UCSD-AML1 (cell line): ENCODE data around the gene LAPTM5.

Experiments used
- DNase-seq: peaks from one replicate; lab custom pipeline; 2025; ENCODE audit not compliant: unreplicated experiment; lab: John Stamatoyannopoulos, UW

LAPTM5 gene

DNA sequence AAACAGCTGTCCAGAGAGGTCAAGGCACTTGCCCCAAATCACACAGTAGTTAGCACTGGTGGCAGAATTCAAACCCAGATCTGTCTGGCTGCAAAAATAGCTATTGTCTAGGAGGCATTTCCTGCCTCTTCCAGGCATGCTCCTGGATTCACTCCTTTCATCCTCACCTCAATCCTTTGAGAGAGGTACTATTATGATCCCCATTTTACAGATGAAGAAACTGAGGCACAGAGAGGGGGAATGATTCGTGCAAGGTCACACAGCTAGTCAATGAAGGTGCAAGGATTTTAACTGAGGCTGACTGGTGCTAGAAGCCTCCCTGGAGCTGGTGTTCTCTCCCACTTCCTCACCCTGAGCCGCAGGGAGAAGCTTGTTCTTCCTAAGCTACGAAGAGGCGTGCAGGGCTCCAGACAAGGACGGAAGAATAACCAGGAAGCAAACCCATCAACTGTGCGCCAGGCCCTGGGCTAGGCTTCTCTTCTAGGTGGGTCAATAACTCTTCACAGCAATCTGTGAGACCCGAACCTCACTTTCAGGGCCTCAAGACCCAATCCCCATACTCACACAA, 631 bp upstream of the LAPTM5 start:
- DNase-seq, result no peak

DNA sequence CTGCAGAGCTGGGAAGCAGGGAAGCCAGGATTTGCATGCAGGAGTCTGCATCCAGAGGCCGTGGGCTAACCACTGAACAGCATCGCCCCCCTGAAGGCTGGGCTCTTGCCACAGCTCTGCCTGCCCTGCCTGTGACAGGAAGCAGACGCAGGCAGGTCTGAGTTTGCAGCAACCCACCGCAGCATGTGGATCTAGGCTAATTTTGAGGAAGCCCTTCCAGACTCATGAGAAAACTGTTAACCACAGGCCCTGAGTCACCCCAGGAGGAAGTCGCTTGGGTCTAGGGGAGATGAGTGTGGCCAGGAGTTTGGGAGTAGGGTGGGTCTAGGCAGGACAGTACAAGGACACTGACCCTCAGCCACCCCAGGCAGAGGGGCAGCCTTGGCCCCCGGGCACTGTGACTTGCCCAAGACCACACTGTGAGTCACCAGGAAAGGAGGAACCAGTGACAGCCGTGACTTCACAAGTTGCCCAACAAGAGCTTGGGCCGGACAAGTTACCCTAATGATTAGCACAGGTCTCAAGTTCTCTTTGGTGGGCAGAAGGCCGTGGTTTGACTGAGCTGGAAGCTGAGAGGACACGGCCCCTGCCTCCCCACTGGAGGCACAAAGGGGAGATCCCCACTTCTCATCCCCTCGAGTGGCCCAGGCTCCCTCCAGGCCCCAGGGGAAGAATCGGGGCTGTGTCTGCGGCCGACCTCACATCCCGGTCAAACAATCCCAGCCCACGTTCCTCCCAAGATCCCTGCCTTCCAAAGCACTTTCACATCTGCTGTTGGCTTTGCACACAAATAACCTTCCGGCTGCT, 826 bp downstream of the LAPTM5 start:
- DNase-seq, result peak; percentile 87

DNA sequence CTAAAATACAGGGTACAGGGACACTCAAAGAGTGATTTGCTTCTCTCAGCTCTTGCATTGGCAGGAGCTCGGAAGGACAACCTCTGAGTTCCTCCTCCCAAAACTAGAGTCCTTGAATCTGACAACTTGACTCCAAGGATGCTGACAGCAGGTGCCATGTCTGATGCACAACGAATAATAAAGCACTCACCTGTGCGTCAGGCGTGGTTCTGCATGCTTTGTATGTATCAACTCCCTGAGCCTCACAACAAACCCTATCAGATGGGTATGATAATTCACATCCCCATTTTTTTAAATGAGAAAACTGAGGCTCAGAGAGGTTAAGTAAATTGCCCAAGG, 1.4 kb downstream of the LAPTM5 start:
- no peak for DNase-seq

DNA sequence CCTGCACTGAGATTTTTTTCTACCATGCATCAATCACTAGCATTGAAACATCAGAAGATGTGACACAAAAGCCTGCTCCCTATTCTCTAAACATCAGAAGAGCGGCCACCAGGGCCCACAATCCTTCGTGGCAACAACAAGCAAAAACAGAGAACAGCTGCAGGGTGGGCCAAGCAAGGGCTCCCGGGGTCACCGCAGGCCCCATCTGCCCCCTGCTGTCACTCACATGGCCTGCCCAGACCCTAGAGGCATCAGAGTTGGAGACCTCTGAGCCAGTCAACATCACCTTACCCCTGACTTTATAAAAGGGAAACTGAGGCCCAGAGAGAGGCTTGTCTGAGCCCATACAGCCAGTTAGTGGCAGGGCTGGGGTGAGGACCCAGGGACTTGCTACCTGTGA, 1.8 kb downstream of the LAPTM5 start:
- no peak for DNase-seq

DNA sequence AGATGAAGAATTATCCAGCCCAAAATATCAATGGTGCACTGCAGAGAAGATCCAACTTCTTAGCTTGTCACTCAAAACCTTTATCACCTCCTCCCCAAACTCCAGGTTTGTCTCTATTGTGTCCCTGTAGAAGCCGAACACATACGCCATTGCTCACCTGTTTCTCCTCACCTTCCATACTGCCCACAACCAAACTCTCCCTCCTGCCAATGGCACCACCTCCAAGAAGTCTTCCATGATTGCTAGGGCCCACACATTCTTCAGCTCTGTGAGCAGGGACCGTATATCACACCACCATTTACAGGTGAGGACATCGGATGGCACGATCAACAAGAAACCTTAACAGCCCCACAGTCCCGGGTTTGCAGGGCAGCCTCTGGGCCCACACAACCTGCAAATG, 2.2 kb downstream of the LAPTM5 start:
- DNase-seq, result no peak

DNA sequence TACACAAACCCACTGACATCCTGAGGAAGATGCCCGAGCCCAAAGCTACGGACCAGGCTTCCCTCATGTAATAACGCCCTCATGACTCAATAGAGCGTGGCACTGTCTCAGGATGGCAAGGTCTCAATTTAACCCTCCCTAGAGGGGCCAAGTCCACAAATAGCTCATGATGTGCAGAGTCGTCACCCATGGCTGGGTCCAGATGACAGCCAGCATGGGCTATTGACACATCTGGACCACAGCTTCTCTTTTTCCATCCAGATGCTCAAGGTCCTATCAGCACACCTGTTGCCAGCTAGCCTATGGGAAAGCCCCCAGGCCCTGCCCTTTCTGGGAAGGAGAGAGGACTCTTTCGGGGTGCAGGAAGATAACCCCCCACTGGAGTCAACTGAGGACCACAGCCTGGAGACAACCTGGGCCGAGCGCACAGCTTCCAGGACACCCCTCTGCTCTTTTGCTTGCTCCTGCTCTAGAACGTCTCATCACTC, 2.8 kb downstream of the LAPTM5 start:
- DNase-seq, result no peak

DNA sequence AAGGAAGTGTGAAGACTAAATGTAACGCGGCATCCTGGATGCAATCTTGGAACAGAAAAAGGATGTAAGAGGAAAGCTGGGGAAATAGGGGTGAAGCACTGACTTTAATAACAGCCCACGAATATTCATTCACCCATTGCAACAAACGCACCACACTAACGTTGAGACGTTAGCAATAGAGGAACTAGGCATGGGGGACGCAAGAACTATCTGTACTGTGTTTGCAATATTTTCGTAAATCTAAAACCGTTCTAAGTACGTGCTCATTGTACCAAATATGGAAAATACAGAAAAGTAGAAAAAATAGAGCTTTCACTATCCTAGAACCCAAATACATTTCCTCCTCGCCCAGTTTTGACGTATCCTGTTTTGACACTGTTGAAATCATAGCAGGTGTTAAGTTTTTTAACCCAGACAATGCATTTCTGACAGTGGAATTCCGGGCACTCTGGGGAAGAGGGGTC, 3.9 kb downstream of the LAPTM5 start:
- DNase-seq, result no peak

DNA sequence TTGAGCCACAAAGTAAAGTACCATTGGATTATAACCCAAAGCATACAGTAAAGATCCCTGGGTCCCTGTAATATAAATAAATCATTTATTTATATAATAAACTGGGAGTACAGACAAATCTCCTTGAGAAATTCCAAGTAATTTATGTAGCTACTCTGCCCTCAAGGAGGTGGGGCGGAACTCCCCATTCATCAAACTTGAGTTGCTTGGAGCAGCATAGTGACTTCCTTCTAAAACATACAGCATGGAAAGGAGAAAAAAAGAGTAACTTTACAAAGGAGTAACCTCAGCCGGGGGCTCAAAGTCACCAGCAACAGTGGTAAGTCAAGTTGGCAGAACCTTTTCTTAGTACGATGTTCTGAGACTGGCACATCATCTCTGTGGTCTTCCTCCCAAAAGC, 4.5 kb downstream of the LAPTM5 start:
- DNase-seq, result no peak

DNA sequence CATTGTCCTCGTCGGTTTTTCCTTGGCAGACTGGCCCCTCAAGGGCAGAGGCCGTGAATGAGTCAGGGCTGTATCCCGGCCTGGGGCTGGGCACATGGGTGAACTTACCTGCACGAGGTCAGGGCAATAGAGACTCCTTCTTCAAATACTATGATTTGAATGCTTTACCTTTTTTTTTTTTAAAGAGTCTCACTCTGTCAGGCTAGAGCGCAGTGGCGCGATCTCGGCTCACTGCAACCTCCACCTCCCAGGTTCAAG, 5.0 kb downstream of the LAPTM5 start:
- no peak for DNase-seq

DNA sequence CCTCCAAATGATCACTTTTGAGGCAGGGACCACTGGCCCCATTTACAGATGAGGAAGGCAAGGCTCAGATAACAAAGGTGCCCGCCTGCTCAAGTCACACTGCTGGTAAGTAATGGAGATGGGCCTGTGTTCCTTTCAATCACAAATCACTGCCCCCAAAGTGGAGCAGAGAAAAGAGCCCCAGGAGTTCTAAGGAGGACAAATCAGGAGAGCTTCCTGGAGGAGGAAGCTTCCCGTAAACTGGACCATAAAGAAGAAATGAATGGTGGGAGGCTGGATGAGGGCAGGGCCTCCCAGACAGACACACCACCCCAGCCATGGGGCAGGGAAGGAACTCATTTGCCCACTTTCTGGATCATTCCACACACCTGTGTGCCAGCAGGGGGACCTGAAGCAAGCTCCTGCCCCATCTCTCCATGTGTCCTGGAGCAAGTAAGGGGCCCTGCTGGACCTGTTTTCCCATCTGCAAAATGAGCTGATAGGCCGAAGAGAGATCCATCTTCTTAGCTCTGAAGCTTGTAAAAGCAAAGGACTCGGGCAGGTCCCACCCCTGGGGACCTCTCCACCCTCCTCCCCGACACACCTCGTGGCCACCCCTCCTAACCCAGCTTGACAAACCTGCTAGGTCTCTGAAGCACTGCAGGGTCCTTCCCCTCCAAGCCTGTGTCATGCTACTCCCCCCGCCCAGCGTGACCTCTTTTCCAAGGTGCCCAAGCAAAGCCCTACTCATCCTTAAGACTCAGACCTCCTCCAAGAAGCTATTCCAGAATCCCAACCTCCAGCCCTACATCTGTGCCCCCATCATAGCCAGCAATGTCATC, 5.5 kb downstream of the LAPTM5 start:
- DNase-seq, result no peak

DNA sequence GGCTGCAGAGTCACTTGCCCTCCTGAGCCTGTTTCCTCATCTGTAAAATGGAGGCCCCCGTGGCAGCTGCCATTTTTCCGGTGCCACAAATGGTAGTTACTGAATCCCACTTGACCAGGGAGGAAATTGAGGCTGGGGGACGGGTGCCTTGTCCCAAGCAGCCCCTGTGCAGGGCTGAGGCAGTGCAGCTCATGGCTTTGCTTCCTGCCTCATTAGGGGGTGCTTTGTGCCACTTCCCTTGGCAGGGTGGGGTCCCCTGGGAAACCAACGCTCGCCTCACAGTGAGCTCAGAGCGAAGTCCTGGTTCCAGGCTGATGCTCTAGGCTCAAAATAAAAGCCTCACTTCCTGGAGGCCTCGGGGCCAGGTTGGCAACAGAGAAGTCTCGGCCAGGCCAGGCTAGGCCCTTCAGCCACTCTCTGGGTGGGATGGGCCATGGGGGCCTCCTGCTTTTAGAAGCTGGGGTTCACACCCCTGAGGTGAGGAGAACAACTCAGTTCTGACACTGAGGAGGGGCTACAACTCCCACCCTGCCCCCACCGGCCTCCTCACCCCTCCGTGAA, 6.8 kb downstream of the LAPTM5 start:
- no peak for DNase-seq

DNA sequence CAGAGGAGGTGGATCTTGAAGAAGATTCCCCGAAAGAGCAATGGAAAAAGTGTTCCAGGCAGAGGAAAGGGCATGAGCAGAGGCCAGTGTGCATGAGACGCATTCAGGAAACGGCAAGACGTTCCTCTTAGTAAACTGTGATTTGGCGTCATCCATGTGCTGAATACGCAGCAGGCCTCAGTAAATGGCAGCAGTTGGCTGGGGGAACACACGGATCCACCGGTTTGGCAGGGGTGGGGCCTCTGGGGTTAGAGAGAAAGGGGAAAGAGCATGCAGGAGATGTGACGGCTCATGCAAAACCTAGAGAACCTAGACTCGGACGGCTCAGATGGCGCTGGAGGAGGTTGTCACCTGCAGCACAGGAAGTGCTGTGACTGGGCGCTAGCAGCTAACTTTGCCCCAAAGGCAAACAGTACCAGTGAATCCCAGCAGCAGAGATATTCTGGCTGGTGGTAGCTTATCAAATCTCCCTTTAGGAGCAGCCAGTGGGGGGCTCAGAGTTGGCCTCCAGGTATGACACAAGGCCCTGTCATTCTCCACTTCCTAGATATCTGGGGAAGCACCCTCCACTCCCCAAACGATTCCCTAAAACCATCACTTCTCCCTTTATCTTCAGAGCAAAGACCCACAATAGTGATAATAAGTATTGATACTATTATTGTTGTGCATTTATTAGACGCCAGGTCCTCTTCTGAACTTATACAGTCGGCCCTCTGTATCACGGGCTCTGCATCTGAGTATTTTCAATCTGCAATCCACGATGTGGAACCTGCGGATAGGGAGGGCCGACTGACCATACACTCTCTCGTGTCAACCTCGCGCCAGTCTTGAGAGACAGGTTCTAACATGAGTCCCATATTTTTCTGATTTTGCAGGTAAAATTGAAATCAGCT, 7.6 kb downstream of the LAPTM5 start:
- DNase-seq, result no peak

DNA sequence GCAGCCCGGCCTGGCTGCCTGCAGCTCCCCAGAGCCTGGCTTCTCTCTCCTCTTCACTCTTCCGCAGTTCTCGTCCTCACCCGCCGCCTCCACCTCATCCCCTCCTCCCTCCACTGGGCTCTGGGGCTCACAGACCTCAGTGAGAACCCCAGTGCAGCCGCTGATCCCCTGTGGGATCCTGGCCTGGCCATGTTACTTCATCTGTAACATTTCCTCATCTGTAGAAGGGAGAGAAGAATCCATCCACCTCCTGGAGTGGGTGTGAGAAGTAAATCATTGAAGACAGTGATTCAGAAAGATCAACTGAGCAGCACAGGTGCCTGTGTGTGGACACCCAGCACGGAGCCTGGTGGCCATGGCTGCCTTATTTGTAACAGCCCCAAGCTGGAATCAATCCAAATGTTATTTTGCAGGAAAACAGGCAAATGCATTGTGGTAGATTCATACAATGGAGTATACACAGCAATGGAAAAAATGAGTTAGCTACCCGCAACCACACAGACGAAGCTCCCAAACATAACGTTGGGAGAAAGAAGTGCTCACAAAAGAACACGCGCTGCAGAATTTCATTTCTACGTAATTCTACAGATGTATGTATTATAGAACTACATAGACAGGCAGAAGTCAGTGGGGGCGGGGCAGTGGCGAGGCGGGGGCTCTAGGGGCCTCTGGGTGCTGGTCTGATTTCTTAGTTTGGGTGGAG, 8.7 kb downstream of the LAPTM5 start:
- no peak for DNase-seq

DNA sequence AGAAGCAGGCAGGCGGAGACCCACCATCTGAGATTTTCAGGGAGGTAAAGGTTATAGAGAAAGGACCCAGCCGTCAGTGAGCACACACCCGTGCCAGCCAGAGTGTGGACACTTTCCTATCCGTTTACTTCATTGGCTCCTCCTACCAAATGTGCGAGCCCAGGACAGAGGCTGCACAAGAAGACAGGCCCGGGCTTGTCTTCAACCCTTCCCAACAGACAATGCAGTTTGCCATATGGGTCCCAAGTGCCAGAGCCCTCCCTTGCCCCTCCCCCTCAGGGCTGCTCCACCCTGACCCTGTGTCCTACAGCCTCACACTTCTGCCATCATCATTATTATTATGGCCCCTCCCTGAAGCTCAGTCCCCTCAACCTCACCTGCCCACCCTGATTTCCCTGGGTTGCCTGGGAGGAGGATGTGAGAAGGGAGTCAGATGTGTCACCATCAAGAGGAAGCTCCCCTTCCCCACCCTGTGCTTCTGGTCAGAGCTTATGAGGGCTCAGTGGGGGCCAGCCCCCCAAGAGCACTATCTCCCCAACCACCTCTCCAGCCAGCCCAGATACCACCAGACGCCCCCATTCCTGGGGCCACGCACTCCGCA, 9.4 kb downstream of the LAPTM5 start:
- DNase-seq, result no peak

DNA sequence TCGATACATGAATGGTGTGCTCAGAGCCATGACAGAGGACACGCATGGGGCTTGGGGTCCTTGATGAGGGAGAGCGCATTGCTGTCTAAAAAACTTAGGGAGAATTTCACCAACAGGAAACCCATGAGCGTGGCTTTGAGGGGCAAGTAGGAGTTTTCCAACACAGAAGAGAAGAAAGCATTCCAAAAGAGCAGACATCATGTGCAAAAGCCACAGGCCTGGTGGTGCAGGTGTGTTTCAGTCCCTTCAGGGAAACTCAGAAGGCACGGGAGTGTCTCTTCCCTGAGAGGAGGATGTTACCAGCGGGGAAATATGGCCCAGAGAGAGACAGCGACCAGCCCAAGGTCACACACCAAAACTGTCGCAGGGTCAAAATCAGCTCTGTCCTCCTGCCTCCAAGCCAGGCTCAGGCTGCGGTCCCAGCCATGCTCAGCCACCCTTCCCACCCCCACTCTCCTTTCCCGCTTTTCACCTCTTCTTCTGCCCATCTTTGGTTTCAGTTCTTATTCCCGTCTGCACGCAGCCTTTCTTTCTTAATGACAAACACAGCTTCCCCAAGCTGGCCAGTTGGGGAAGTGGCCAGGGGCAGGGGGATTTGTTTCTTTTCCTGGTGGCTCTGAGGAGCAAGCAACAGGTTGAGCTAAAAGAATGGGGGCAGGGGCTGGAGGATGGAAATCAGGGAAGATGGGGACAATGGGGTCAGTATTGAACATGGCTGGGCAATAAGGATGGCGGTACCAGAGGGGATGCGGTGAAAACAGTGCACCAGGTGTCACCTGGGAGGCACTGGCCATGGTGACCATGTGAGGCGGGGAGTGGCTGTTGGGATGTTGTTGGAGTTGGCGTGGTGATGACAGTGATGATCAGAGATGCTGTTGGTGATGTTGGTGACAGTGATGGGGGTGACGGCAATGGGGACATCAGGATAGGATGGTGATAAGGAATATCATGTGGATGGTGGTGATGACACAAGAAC, 10.3 kb downstream of the LAPTM5 start:
- no peak for DNase-seq

DNA sequence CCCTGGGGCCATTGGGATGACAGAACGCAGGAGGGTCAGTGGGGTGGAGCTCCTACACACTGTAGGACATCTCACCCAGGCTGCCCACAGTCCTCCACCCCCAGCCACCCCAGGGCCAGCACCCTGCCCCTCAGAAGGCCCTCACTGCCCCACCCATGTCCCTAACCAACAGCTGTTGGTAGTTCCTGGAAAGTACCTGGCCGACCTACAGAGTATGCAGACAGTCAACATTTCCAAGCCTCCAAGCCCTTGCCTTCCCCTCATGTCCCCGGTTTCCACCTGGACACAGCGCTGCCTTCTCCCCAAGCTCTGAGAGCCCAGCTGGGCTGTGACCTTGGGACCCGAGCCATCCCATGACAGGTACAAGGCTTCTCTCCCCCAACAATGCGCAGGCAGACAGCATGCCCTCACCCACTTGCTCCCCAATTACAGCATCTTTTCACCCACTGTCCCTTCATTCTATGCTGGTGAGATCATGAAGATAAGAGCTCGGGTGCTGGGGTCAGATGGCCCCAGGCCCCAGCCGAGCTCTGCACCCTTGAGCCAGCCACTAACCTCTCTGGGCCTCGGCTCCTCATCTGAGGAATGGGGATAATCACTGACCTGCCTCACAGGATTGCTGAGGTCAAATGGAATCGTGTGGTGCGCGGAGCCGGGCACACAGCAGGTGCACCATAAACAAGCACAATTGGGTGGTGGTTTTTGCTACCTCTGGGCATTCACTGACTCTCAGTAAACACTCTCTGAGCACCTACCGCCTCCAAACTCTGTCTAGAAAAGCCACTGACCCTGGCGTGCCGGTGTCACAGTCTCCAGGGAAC, 11.2 kb downstream of the LAPTM5 start:
- DNase-seq, result no peak

DNA sequence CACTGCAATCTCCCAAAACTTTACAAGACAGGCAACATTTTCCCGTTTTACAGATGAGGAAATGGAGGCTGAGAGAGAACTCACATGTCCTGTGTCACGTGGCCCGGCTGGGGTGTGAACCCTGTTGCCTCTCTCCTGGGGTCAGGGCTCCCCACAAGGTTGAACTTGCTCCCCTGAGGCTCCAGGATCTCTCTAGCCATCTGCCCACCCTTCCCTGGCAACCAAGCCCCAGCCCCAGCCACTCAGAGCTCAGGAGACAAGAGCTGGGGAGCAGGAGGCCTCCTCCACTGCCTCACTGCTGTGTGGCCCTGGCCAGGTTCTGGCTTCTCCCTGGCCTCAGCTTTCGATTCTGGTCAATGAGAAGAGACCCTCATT, 11.8 kb downstream of the LAPTM5 start:
- DNase-seq, result no peak
